ENCODE data around the gene RAPGEF3.

The RAPGEF3 gene

DNA sequence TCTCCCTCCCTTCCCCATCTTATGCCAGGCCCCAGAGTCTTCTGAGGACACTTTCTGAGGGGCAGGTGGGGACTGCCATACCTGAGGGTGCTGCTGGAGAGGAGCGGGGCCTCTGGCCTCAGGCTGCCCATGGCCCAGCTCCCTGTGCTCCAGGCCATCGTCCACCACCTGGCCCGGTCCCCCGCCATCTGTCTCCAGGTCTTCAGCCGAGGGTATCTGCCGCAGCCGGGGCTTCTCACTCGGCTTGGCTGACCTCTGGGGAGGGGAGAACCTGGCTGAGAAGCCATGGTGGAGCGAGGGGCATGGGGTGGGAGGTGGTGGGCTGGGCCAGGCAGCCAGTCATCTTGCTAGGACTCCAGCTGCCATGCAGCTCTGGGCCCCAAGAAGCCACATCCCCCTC is 36.0 kb upstream of the RAPGEF3 start:
- no peak for DNase-seq (ENCODE audit: extremely low read depth, insufficient read length)
- TF ChIP-seq, protein P1, sequence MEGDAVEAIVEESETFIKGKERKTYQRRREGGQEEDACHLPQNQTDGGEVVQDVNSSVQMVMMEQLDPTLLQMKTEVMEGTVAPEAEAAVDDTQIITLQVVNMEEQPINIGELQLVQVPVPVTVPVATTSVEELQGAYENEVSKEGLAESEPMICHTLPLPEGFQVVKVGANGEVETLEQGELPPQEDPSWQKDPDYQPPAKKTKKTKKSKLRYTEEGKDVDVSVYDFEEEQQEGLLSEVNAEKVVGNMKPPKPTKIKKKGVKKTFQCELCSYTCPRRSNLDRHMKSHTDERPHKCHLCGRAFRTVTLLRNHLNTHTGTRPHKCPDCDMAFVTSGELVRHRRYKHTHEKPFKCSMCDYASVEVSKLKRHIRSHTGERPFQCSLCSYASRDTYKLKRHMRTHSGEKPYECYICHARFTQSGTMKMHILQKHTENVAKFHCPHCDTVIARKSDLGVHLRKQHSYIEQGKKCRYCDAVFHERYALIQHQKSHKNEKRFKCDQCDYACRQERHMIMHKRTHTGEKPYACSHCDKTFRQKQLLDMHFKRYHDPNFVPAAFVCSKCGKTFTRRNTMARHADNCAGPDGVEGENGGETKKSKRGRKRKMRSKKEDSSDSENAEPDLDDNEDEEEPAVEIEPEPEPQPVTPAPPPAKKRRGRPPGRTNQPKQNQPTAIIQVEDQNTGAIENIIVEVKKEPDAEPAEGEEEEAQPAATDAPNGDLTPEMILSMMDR (IDR thresholded peaks at IDR 0.05; ENCODE audit: insufficient read depth, low read length, poor library complexity, severe bottlenecking), result no peak
- Histone ChIP-seq H3K27me3 (replicated peaks; ENCODE audit: control insufficient read depth, insufficient read depth, low read length) (no peaks in the 10 kb centered on the region), H3K4me3 (replicated peaks; ENCODE audit: low read depth, low read length) (no peak overlapping the region), H3K36me3 (ENCODE audit: control insufficient read depth, insufficient read depth, low read length) (peaks cover 23% of the 10 kb centered on the region)

DNA sequence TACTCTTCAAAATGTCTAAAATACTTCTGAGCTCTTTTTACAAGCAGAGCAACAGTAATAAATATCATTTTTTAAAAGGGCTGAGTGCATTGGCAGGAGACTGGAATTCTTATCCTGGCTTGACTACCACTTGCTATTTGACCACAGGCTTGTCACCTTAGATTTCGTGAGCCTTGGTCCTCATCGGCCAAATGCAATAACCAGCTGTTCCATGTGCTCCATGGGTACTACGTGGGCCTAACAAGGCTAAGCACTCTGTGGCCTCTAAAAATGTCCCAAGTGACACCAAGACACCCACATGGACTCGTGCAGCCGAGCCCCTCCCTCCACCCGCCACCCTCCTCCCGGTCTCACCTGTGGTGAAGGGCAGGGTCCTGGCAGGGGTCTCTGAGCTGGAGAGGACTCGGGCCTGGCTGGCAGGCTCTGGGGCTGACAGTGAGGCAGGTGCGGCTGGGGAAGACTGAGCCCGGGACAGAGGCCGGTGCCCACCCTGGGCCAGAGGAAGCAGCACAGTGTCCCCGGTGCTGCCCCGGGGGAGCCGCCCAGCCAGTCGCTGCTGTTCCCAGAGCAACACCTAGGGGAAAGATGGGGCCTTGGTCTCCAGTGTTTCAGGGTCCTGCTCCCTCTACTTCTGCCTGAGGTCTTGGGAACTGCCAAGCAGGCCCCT is 34.5 kb upstream of the RAPGEF3 start:
- no peak for DNase-seq (ENCODE audit: extremely low read depth, insufficient read length)
- Histone ChIP-seq H3K4me3 (replicated peaks; ENCODE audit: low read depth, low read length) (no peak overlapping the region), H3K27me3 (replicated peaks; ENCODE audit: control insufficient read depth, insufficient read depth, low read length) (no peaks in the 10 kb centered on the region), H3K36me3 (ENCODE audit: control insufficient read depth, insufficient read depth, low read length) (peaks cover 28% of the 10 kb centered on the region)
- TF ChIP-seq, protein P1 (IDR thresholded peaks at IDR 0.05; ENCODE audit: insufficient read depth, low read length, poor library complexity, severe bottlenecking), result no peak

DNA sequence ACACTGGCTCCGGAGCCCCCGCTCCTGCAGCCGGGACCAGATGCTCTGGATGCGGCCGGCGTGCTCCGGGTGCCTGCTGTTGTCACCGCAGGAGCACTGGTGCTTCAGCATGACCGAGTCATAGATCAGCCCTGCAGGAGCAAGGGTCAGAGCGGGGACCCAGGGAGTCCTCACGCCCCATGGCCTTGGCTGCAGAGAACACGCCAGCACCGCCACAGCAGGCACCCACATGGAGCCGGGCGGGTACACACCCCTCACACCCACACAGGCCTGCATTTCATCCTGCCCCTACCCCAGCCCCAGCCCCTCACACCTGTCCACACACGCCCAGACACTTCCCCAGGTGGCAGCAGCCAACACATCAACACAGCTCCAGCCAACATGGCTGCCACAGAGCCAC is 33.2 kb upstream of the RAPGEF3 start:
- no peak for DNase-seq (ENCODE audit: extremely low read depth, insufficient read length)
- TF ChIP-seq, protein P1 (IDR thresholded peaks at IDR 0.05; ENCODE audit: insufficient read depth, low read length, poor library complexity, severe bottlenecking), result no peak
- Histone ChIP-seq H3K27me3 (replicated peaks; ENCODE audit: control insufficient read depth, insufficient read depth, low read length) (no peaks in the 10 kb centered on the region), H3K4me3 (replicated peaks; ENCODE audit: low read depth, low read length) (no peak overlapping the region), H3K36me3 (ENCODE audit: control insufficient read depth, insufficient read depth, low read length) (peaks cover 33% of the 10 kb centered on the region)

DNA sequence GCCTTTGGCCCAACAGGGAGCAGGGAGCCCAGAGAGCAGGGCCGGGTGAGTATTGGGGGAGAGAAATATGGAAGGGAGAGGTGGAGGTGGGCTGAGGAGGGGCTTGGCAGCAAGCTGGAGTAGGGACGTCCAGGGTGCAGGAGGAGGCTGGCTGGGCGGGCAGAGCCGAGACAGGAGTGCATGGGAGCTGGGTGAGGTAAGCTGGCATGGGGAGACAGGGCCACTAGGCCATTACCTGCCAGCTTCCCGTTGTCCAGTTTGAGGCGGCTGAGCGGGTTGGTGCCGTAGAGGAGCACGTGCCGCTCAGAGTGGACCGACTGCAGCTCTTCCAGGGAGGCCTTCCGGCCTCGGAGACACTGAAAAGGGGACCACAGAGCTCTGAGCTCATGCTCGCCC is 32.7 kb upstream of the RAPGEF3 start:
- TF ChIP-seq, protein P1 (IDR thresholded peaks at IDR 0.05; ENCODE audit: insufficient read depth, low read length, poor library complexity, severe bottlenecking), result no peak
- no peak overlapping the region for H3K4me3 ChIP-seq (replicated peaks; ENCODE audit: low read depth, low read length)
- no peaks in the 10 kb centered on the region for H3K27me3 ChIP-seq (replicated peaks; ENCODE audit: control insufficient read depth, insufficient read depth, low read length)
- no peak for DNase-seq (ENCODE audit: extremely low read depth, insufficient read length)
- peaks cover 31% of the 10 kb centered on the region for H3K36me3 ChIP-seq (ENCODE audit: control insufficient read depth, insufficient read depth, low read length)

DNA sequence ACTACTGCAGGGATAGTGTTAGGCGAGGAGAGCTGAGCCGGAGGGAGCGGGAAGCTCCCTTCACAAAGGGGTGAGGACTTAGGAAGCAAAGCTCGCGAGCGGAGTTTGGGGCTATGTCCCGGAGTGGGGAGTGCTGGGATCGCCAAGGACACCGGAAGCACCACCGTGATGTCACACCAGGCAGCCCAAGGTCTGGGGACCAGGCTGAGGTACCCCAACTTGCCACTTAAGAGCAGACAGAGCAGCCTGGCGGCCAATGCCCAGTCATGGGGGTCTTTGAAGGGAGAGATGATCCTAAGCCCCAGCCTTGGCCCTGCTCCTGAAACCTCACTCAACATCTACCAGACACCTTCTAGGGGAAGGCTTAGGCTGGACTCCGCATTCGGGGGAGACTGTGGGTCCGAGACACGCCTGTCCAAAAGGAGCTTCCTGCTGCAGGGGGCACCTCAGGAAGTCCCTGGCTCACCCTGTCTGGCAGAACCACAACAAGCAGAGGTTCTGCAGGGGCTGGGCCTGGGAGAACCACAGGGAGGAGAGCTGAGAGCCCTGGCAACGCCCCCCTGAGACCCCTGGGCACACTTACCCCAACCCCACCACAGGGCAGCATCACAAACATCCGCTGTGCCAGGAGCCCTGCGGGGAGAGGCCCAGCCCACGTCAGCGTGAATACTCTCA is 32.1 kb upstream of the RAPGEF3 start:
- peaks cover 32% of the 10 kb centered on the region for H3K36me3 ChIP-seq (ENCODE audit: control insufficient read depth, insufficient read depth, low read length)

More for the DNA sequence above, 32.1 kb upstream of the RAPGEF3 start:
- Histone ChIP-seq H3K27me3 (replicated peaks; ENCODE audit: control insufficient read depth, insufficient read depth, low read length) (no peaks in the 10 kb centered on the region), H3K4me3 (replicated peaks; ENCODE audit: low read depth, low read length) (no peak overlapping the region)
- DNase-seq (ENCODE audit: extremely low read depth, insufficient read length), result no peak
- TF ChIP-seq, protein P1 (IDR thresholded peaks at IDR 0.05; ENCODE audit: insufficient read depth, low read length, poor library complexity, severe bottlenecking), result no peak
